ENCODE data around the gene SCG3. TPM values are rescaled to one million over a fixed set of nuclear protein-coding genes. Genes with fewer than 3 reads are reported as not detected.

Gene SCG3
- total RNA-seq, 1 donor from 2014 or later = not detected

- no peaks in the 10 kb centered on the region for H3K4me1 Mint-ChIP-seq (ENCODE audit: unreplicated experiment)
- no peak overlapping the region for H3K4me3 Mint-ChIP-seq (ENCODE audit: unreplicated experiment)
- no peak for DNase-seq (ENCODE audit: extremely low spot score, unreplicated experiment)
- H3K36me3 Mint-ChIP-seq (ENCODE audit: unreplicated experiment) = no peaks in the 10 kb centered on the region
- H3K27ac Mint-ChIP-seq (ENCODE audit: unreplicated experiment) = no peak overlapping the region
- TF ChIP-seq, protein P1, sequence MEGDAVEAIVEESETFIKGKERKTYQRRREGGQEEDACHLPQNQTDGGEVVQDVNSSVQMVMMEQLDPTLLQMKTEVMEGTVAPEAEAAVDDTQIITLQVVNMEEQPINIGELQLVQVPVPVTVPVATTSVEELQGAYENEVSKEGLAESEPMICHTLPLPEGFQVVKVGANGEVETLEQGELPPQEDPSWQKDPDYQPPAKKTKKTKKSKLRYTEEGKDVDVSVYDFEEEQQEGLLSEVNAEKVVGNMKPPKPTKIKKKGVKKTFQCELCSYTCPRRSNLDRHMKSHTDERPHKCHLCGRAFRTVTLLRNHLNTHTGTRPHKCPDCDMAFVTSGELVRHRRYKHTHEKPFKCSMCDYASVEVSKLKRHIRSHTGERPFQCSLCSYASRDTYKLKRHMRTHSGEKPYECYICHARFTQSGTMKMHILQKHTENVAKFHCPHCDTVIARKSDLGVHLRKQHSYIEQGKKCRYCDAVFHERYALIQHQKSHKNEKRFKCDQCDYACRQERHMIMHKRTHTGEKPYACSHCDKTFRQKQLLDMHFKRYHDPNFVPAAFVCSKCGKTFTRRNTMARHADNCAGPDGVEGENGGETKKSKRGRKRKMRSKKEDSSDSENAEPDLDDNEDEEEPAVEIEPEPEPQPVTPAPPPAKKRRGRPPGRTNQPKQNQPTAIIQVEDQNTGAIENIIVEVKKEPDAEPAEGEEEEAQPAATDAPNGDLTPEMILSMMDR (IDR thresholded peaks at IDR 0.05) = no peak
- no peaks in the 10 kb centered on the region for H3K9me3 Mint-ChIP-seq (ENCODE audit: unreplicated experiment)
- peaks cover 38% of the 10 kb centered on the region for H3K27me3 Mint-ChIP-seq (ENCODE audit: unreplicated experiment)
Measured at GRCh38 chr15:51675234-51675633, 6.1 kb upstream of the SCG3 start.

DNA sequence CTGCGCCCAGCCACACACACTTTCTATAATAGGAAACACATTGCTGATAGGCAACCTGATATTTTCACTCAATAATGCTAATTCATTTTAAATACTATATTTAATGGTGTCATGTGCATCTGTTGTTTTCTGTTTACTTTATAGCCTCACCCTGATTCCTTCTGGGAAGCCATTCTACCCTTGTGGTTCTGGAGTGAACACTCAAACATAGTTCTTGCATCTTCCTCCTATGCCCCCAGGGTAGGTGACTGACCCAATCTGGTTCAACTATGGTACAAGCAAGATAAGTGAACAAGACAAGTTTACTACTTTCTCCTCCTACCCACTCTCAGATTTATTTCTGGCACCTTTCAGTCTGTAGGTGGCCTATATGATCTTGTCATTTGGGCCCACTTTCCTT lies 4.3 kb upstream of the SCG3 start:
- H3K4me3 Mint-ChIP-seq (ENCODE audit: unreplicated experiment) = no peak overlapping the region
- no peak overlapping the region for H3K27ac Mint-ChIP-seq (ENCODE audit: unreplicated experiment)
- DNase-seq (ENCODE audit: extremely low spot score, unreplicated experiment) = no peak
- peaks cover 44% of the 10 kb centered on the region for H3K27me3 Mint-ChIP-seq (ENCODE audit: unreplicated experiment)
- no peaks in the 10 kb centered on the region for H3K9me3 Mint-ChIP-seq (ENCODE audit: unreplicated experiment)
- H3K36me3 Mint-ChIP-seq (ENCODE audit: unreplicated experiment) = no peaks in the 10 kb centered on the region
- H3K4me1 Mint-ChIP-seq (ENCODE audit: unreplicated experiment) = peaks cover 7% of the 10 kb centered on the region
- TF ChIP-seq, protein P1 (IDR thresholded peaks at IDR 0.05) = no peak

DNA sequence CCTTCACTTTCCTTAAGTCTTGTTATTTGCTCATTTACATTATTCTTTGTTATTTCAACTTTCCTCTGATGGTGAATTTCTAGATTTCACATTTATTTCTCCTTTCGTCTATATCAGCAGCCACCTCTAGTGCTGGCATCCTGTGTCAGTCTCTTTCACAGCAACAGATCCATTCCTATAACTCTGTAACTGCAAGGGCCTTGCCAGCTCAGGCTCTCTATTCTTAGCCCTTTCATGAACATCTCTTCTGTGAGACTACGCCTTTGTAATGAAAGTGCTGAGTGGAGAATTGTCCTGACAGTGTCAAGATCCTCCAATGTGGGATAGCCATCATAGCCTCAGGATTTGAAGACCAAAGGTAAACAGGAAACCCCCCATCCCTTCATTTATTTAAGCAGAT lies 3.9 kb upstream of the SCG3 start:
- no peak for DNase-seq (ENCODE audit: extremely low spot score, unreplicated experiment)
- H3K4me3 Mint-ChIP-seq (ENCODE audit: unreplicated experiment) = no peak overlapping the region
- no peaks in the 10 kb centered on the region for H3K36me3 Mint-ChIP-seq (ENCODE audit: unreplicated experiment)
- H3K4me1 Mint-ChIP-seq (ENCODE audit: unreplicated experiment) = peaks cover 7% of the 10 kb centered on the region
- TF ChIP-seq, protein P1 (IDR thresholded peaks at IDR 0.05) = no peak
- H3K9me3 Mint-ChIP-seq (ENCODE audit: unreplicated experiment) = no peaks in the 10 kb centered on the region
- H3K27me3 Mint-ChIP-seq (ENCODE audit: unreplicated experiment) = peaks cover 42% of the 10 kb centered on the region
- no peak overlapping the region for H3K27ac Mint-ChIP-seq (ENCODE audit: unreplicated experiment)

DNA sequence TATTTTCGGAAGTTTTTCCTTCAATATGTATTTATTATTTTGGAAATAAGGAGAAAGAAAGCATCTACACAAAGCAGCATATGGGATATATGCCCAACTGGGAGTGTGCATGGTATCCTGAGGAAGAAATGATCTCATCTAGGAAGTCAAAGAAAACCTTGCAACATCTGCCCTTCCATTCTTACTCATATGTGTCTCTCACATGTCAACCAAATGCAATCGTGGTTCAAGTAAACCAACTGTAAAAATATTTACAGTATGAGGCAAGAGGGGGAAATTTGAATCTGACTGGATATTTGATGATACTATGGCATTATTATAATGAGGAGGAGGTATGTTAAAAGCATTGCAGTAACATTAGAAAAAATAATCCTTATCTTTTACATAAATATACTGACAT lies 3.2 kb upstream of the SCG3 start:
- Mint-ChIP-seq H3K27me3 (ENCODE audit: unreplicated experiment) (peaks cover 42% of the 10 kb centered on the region), H3K4me3 (ENCODE audit: unreplicated experiment) (no peak overlapping the region), H3K36me3 (ENCODE audit: unreplicated experiment) (no peaks in the 10 kb centered on the region), H3K27ac (ENCODE audit: unreplicated experiment) (no peak overlapping the region), H3K9me3 (ENCODE audit: unreplicated experiment) (no peaks in the 10 kb centered on the region), H3K4me1 (ENCODE audit: unreplicated experiment) (peaks cover 7% of the 10 kb centered on the region)
- TF ChIP-seq, protein P1 (IDR thresholded peaks at IDR 0.05) = no peak
- no peak for DNase-seq (ENCODE audit: extremely low spot score, unreplicated experiment)

- H3K36me3 Mint-ChIP-seq (ENCODE audit: unreplicated experiment) = no peaks in the 10 kb centered on the region
- H3K4me1 Mint-ChIP-seq (ENCODE audit: unreplicated experiment) = peaks cover 7% of the 10 kb centered on the region
- no peak overlapping the region for H3K27ac Mint-ChIP-seq (ENCODE audit: unreplicated experiment)
- peaks cover 51% of the 10 kb centered on the region for H3K27me3 Mint-ChIP-seq (ENCODE audit: unreplicated experiment)
- no peak overlapping the region for H3K4me3 Mint-ChIP-seq (ENCODE audit: unreplicated experiment)
- TF ChIP-seq, protein P1 (IDR thresholded peaks at IDR 0.05) = no peak
- H3K9me3 Mint-ChIP-seq (ENCODE audit: unreplicated experiment) = no peaks in the 10 kb centered on the region
- no peak for DNase-seq (ENCODE audit: extremely low spot score, unreplicated experiment)
Measured at GRCh38 chr15:51680321-51680720, 982 bp upstream of the SCG3 start.
